Lung (tissue), 12 donors: ENCODE data around the gene GLCE. TPM values are rescaled to one million over a fixed set of nuclear protein-coding genes. Genes with fewer than 3 reads are reported as not detected.

Experiments
- ATAC-seq: fragments of 200-7000 bp; cut with Tn5 transposase; one replicate; pipeline ENCODE4 v1.9.1; 2020; ENCODE audit warnings: moderate number of reproducible peaks; ENCODE audit not compliant: insufficient read depth, low FRiP score
- DNase-seq, 3 donors: peaks; one replicate each; pipeline ENCODE4 v3.0.0-alpha.2; 2013 to 2017
- H3K27ac ChIP-seq, 2 donors: one replicate each; pipeline ENCODE4 v1.5.1; 2013; ENCODE audit warnings: mild to moderate bottlenecking in 2 of 2, moderate library complexity in 2 of 2, control low read depth in 1 of 2, inconsistent platforms in 1 of 2, low read depth in 1 of 2, low read length in 1 of 2
- H3K27me3 ChIP-seq, 3 donors: one replicate each; pipeline ENCODE4 v1.5.1; 2013; ENCODE audit warnings: low read length in 2 of 3; ENCODE audit not compliant: control insufficient read depth in 3 of 3, insufficient read depth in 3 of 3
- H3K36me3 ChIP-seq, 4 donors: one replicate each; pipeline ENCODE4 v1.5.1; 2013; ENCODE audit warnings: low read length in 4 of 4, mild to moderate bottlenecking in 1 of 4, moderate library complexity in 1 of 4; ENCODE audit not compliant: control insufficient read depth in 4 of 4, insufficient read depth in 4 of 4
- H3K4me1 ChIP-seq, 5 donors: one replicate each; pipeline ENCODE4 v1.5.1; 2013; ENCODE audit warnings: low read length in 5 of 5, mild to moderate bottlenecking in 2 of 5, moderate library complexity in 1 of 5; ENCODE audit not compliant: control insufficient read depth in 5 of 5, insufficient read depth in 5 of 5
- H3K4me3 ChIP-seq: one replicate; pipeline ENCODE4 v1.5.1; 2013; ENCODE audit warnings: mild to moderate bottlenecking, control low read depth, moderate library complexity
- H3K9ac ChIP-seq, 2 donors: one replicate each; pipeline ENCODE4 v1.5.1; 2013; ENCODE audit warnings: low read length in 2 of 2, control low read depth in 1 of 2; ENCODE audit not compliant: insufficient read depth in 1 of 2
- H3K9me3 ChIP-seq, 4 donors: one replicate each; pipeline ENCODE4 v1.5.1; 2013; ENCODE audit warnings: low read length in 3 of 4, mild to moderate bottlenecking in 1 of 4, moderate library complexity in 1 of 4; ENCODE audit not compliant: control insufficient read depth in 4 of 4, insufficient read depth in 3 of 4
- WGBS, 2 donors: extraction: QIAGEN DNeasy Blood & Tissue Kit; methylation state at CpG; one replicate each; pipeline ENCODE4 v1.1.7; 2013; 5-methylcytosine and 5-hydroxymethylcytosine counted together
- polyA plus RNA-seq, 2 donors: library from polyadenylated mRNA; stranded (reverse); fragments of 200-250 nt; gene quantifications; one replicate each; pipeline ENCODE4 v1.2.1, GENCODE V29; 2013
- total RNA-seq, 2 donors: library from RNA; depleted of rRNA in 1 of 2; stranded (reverse); fragments of >200 nt in 1 of 2; gene quantifications; one replicate each; pipeline ENCODE4 v1.2.1, GENCODE V29; 2014 to 2021
- TF ChIP-seq, protein P1 (sequence below): IDR thresholded peaks from 2 replicates; pipeline ENCODE4 v1.5.1; 2012; ENCODE audit warnings: mild to moderate bottlenecking; ENCODE audit errors: control extremely low read depth, extremely low read depth
- donor health status: control.
- donor health status: control.
- donor health status: Bipolar disorder and iron deficiency.
- donor health status: healthy.
- donor health status: DM: yes; HTN: yes; CAD: no.

GLCE gene
- total and polyA plus RNA-seq, 4 donors = 13.5 to 76.7 (median 17.9) TPM

DNA sequence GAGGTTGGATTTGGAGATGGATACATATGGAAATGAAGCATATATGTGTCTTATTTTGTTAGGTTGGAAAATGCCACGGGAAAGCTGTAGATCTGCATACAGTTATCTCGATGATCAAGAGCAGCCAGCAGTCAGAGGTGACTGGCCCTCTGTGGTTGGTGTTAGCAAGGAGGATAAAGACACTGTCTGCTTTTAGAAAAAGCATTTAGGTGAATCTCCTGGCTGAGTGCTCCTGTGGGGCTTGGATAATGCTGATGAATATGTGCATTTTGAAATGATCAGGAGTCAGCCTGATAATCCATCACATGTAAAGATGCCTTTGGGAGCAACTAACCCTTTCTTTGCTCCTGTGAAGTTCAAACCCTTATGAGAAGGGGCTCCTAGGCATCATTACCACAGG lies 24.9 kb upstream of the GLCE start:
- Histone ChIP-seq H3K9ac (no peak overlapping the region), H3K27ac (no peak overlapping the region), H3K4me3 (no peak overlapping the region), H3K27me3 (no peaks in the 10 kb centered on the region), H3K36me3 (no peaks in the 10 kb centered on the region), H3K9me3 (no peaks in the 10 kb centered on the region), H3K4me1 (peaks cover 0 to 1% (median 0%) of the 10 kb centered on the region in 5 donors)
- DNase-seq (no peak), ATAC-seq (no peak)
- WGBS, 2 donors = 92% methylated on average over 2 of the region's 2 CpGs
- TF ChIP-seq, protein P1, sequence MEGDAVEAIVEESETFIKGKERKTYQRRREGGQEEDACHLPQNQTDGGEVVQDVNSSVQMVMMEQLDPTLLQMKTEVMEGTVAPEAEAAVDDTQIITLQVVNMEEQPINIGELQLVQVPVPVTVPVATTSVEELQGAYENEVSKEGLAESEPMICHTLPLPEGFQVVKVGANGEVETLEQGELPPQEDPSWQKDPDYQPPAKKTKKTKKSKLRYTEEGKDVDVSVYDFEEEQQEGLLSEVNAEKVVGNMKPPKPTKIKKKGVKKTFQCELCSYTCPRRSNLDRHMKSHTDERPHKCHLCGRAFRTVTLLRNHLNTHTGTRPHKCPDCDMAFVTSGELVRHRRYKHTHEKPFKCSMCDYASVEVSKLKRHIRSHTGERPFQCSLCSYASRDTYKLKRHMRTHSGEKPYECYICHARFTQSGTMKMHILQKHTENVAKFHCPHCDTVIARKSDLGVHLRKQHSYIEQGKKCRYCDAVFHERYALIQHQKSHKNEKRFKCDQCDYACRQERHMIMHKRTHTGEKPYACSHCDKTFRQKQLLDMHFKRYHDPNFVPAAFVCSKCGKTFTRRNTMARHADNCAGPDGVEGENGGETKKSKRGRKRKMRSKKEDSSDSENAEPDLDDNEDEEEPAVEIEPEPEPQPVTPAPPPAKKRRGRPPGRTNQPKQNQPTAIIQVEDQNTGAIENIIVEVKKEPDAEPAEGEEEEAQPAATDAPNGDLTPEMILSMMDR = no peak

DNA sequence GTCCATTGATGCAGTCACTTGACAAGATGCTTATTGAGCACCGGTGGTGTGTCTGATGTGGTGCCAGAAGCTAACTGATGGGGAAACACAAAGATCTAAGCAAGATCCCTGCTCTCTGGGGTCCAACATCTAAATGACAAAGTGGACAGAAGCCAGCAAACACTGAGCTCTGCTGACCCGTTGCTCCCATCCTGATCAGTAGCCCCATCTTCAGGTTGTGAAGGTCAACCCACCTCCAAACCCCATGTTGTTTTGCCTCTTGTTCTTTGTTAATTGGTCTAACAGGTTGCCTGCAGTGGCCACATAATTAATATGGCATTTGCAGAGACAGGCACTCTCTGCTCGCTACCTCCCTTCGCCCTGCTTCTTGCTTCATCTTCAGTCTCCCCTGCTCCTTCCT lies 21.5 kb upstream of the GLCE start:
- H3K27me3 ChIP-seq = no peaks in the 10 kb centered on the region
- TF ChIP-seq, protein P1 = no peak
- H3K27ac ChIP-seq = no peak overlapping the region
- no peaks in the 10 kb centered on the region for H3K4me1 ChIP-seq
- no peaks in the 10 kb centered on the region for H3K9me3 ChIP-seq
- ATAC-seq = no peak
- no peak overlapping the region for H3K4me3 ChIP-seq
- no peak for DNase-seq
- H3K9ac ChIP-seq = no peak overlapping the region
- H3K36me3 ChIP-seq = no peaks in the 10 kb centered on the region
- 65 to 69% methylated on average over 4 of the region's 4 CpGs for WGBS, 2 donors

DNA sequence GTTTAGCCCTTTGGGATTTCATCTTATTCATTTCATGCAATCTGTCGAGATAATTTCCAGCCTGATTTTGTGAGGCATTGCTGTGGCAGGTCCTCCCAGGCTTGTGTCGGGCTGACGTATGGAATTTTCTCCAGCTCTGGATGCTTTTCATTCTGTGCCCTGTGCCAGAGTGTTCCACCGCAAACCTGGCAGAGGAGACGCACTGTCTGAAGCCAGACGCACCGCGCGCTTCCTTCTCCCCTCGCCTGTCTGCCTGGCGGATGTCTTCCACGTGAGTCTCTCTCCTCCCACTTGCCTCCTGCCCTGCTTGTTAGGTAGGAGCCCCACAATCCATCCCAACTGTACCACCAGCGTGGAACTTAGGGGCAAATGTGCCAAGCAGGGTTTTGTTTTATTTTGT lies 20.1 kb upstream of the GLCE start:
- Histone ChIP-seq H3K4me3 (no peak overlapping the region), H3K9ac (no peak overlapping the region), H3K27me3 (no peaks in the 10 kb centered on the region), H3K27ac (no peak overlapping the region), H3K9me3 (no peaks in the 10 kb centered on the region), H3K4me1 (no peaks in the 10 kb centered on the region), H3K36me3 (no peaks in the 10 kb centered on the region)
- ATAC-seq (no peak), DNase-seq (no peak)
- 87 to 88% methylated on average over 13 of the region's 13 CpGs for WGBS, 2 donors
- TF ChIP-seq, protein P1 = no peak

DNA sequence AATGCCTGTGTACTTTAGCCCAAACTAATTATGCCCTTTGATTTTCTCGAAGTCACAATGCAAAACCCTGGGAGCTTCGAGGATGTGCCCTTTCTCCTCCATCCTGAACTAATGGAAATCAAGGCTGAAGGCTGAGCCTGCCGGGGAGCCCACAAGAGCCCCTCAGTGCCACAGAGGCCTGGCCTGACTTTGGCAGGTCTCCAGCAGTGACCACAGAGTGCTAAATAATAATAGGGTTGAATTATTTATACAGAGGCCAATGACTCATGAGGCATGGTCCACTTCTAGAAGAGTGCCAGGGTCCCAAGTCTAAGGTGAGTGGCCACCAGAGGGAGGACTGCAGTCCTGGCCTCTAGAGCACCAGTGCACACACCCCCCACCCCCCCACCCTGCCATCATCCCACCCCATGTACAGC lies 19.1 kb upstream of the GLCE start:
- 72 to 81% methylated on average over 3 of the region's 3 CpGs for WGBS, 2 donors
- no peaks in the 10 kb centered on the region for H3K27me3 ChIP-seq
- H3K36me3 ChIP-seq = no peaks in the 10 kb centered on the region
- DNase-seq (no peak), ATAC-seq (no peak)
- peaks cover 0 to 2% (median 0%) of the 10 kb centered on the region in 5 donors for H3K4me1 ChIP-seq
- no peak overlapping the region for H3K27ac ChIP-seq
- no peaks in the 10 kb centered on the region for H3K9me3 ChIP-seq
- TF ChIP-seq, protein P1 = no peak
- no peak overlapping the region for H3K9ac ChIP-seq
- H3K4me3 ChIP-seq = no peak overlapping the region
